Measurements from ENCODE around the gene HS3ST3A1. TPM values are rescaled to one million over a fixed set of nuclear protein-coding genes. Genes with fewer than 3 reads are reported as not detected.

Gene HS3ST3A1
- total RNA-seq, 1 donor from 2014 or later = 0.22 TPM

- DNase-seq (ENCODE audit: low spot score) = no peak
These were observed 3.2 kb downstream of the HS3ST3A1 start for GRCh38 chr17:13598353-13599167.

- DNase-seq (ENCODE audit: low spot score) = no peak
These were observed 3.9 kb downstream of the HS3ST3A1 start for GRCh38 chr17:13597723-13598347.

- no peak for DNase-seq (ENCODE audit: low spot score)
These were observed 5.3 kb downstream of the HS3ST3A1 start for GRCh38 chr17:13596241-13596923.

- DNase-seq (ENCODE audit: low spot score) = no peak
These were observed 6.2 kb downstream of the HS3ST3A1 start for GRCh38 chr17:13595599-13595899.

GRCh38 chr17:13594762-13595598, 6.7 kb downstream of the HS3ST3A1 start:
- no peak for DNase-seq (ENCODE audit: low spot score)

GRCh38 chr17:13594310-13594709, 7.4 kb downstream of the HS3ST3A1 start:
- no peak for DNase-seq (ENCODE audit: low spot score)

GRCh38 chr17:13593757-13594156, 8.0 kb downstream of the HS3ST3A1 start:
- no peak for DNase-seq (ENCODE audit: low spot score)

- DNase-seq (ENCODE audit: low spot score) = no peak
These were observed 8.5 kb downstream of the HS3ST3A1 start for GRCh38 chr17:13593021-13593751.

- DNase-seq (ENCODE audit: low spot score) = no peak
These were observed 9.3 kb downstream of the HS3ST3A1 start for GRCh38 chr17:13592427-13592826.

GRCh38 chr17:13590441-13590840, 11.3 kb downstream of the HS3ST3A1 start:
- no peak for DNase-seq (ENCODE audit: low spot score)

GRCh38 chr17:13589658-13590057, 12.1 kb downstream of the HS3ST3A1 start:
- no peak for DNase-seq (ENCODE audit: low spot score)

GRCh38 chr17:13587487-13588338, 14.0 kb downstream of the HS3ST3A1 start:
- DNase-seq (ENCODE audit: low spot score) = no peak

GRCh38 chr17:13584701-13585080, 17.0 kb downstream of the HS3ST3A1 start:
- no peak for DNase-seq (ENCODE audit: low spot score)

- DNase-seq (ENCODE audit: low spot score) = no peak
These were observed 17.6 kb downstream of the HS3ST3A1 start for GRCh38 chr17:13583996-13584700.

GRCh38 chr17:13582776-13583547, 18.8 kb downstream of the HS3ST3A1 start:
- DNase-seq (ENCODE audit: low spot score) = no peak

GRCh38 chr17:13581925-13582324, 19.8 kb downstream of the HS3ST3A1 start:
- DNase-seq (ENCODE audit: low spot score) = no peak

- no peak for DNase-seq (ENCODE audit: low spot score)
These were observed 20.9 kb downstream of the HS3ST3A1 start for GRCh38 chr17:13580790-13581189.

All from mesenteric fat pad (tissue), 1 donor.